AG04450 (cell line): ENCODE data around the gene ADAMTS2. TPM values are rescaled to one million over a fixed set of nuclear protein-coding genes. Genes with fewer than 3 reads are reported as not detected.

Experiments used
- CTCF ChIA-PET: fragments of 300-600, 350-600 bp; formaldehyde crosslinking; extraction: SDS; loops from one replicate; lab custom pipeline; 2022; ENCODE audit warnings: antibody characterized with exemption, inconsistent platforms; lab: Charles Lee
- POLR2A ChIA-PET: fragments of 350-600 bp; formaldehyde crosslinking; extraction: SDS; loops from one replicate; lab custom pipeline; 2021; ENCODE audit warnings: antibody characterized with exemption, inconsistent platforms; lab: Yijun Ruan, JAX
- DNase-seq: peaks from one replicate; pipeline ENCODE4 v3.0.0-alpha.2; 2011; ENCODE audit warnings: low read depth, low spot score
- H3K27ac ChIP-seq: one replicate; pipeline ENCODE4 v1.5.1; 2012; ENCODE audit warnings: low read depth, low read length, control low read depth
- H3K27me3 ChIP-seq: one replicate; pipeline ENCODE4 v1.6.0; 2012; ENCODE audit warnings: low read length; ENCODE audit not compliant: control insufficient read depth, insufficient read depth
- H3K4me3 ChIP-seq: 2 replicates; pipeline ENCODE4 v1.5.1; 2011; ENCODE audit warnings: mild to moderate bottlenecking, low read depth, low read length, control low read depth
- H3K9me3 ChIP-seq: 2 replicates; pipeline ENCODE4 v1.5.1; 2012; ENCODE audit warnings: low read length; ENCODE audit not compliant: control insufficient read depth, insufficient read depth
- polyA plus RNA-seq: library from polyadenylated mRNA; depleted of rRNA; stranded (reverse); fragments of >200 nt; gene quantifications from 2 replicates; pipeline ENCODE4 v1.2.3, GENCODE V29; 2011
- TF ChIP-seq, protein P1 (sequence below): IDR thresholded peaks from 2 replicates; pipeline ENCODE4 v1.5.1; 2011; ENCODE audit warnings: low read depth, low read length, control low read depth, inconsistent platforms

The ADAMTS2 gene
- polyA plus RNA-seq, 1 experiment = 22.6 TPM

DNA sequence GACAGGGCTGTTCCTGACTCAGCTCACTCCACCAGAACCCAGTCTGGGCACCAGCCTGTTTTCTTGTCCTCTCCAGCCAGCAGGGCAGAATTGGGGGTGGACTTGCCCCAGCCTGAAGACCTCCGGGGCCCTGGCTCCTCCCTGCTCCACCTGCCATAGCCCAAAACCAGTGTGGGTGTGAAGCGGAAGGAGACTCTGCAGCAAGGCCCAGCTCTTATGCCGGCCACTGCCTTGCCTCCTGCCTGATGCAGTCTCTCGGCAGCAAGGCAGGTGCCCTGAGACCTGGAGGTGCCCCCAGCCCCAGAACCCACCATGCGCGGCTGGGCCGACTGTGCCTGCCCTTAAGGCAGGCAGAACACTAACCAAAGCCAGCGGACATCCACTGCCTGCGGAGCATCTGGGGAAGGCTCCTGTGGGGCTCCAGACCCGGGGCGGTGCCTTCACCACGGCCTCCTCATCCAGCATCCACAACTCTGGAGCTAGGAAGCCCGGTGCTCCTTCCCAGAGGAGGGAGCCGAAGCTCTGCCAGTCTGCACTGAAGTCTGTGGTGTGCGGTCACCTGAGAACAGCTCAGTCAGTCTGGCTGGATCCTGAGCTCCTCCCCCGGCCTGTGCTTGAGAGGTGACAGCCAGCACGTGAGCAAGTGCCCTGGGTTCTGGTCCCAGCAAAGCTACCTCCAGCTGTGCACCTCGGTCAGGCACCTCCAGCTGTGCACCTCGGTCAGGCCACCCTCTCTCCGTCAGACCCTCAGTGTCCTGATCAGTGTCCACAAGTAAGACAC lies 116.7 kb downstream of the ADAMTS2 start:
- peaks cover 20% of the 10 kb centered on the region for H3K9me3 ChIP-seq
- ChIA-PET CTCF (interaction anchor here (1.0 kb wide), 1 partner anchor 115 kb away, joined by 3 read pairs; no protein-coding TSS in a partner anchor), POLR2A (no interaction called here)
- DNase-seq = no peak
- H3K27ac ChIP-seq = no peak overlapping the region
- H3K27me3 ChIP-seq = no peaks in the 10 kb centered on the region
- TF ChIP-seq, protein P1, sequence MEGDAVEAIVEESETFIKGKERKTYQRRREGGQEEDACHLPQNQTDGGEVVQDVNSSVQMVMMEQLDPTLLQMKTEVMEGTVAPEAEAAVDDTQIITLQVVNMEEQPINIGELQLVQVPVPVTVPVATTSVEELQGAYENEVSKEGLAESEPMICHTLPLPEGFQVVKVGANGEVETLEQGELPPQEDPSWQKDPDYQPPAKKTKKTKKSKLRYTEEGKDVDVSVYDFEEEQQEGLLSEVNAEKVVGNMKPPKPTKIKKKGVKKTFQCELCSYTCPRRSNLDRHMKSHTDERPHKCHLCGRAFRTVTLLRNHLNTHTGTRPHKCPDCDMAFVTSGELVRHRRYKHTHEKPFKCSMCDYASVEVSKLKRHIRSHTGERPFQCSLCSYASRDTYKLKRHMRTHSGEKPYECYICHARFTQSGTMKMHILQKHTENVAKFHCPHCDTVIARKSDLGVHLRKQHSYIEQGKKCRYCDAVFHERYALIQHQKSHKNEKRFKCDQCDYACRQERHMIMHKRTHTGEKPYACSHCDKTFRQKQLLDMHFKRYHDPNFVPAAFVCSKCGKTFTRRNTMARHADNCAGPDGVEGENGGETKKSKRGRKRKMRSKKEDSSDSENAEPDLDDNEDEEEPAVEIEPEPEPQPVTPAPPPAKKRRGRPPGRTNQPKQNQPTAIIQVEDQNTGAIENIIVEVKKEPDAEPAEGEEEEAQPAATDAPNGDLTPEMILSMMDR = no peak
- no peak overlapping the region for H3K4me3 ChIP-seq

- ChIA-PET CTCF (interaction anchor here (0.5 to 1.0 kb wide), 2 partner anchors 26 to 116 kb away, joined by 3 to 6 read pairs; no protein-coding TSS in a partner anchor), POLR2A (no interaction called here)
- Histone ChIP-seq H3K27ac (no peak overlapping the region), H3K27me3 (no peaks in the 10 kb centered on the region), H3K9me3 (peaks cover 20% of the 10 kb centered on the region), H3K4me3 (no peak overlapping the region)
- TF ChIP-seq, protein P1 = no peak
- DNase-seq = no peak
Observed at GRCh38 chr5:179227580-179228311, 117.5 kb downstream of the ADAMTS2 start.

GRCh38 chr5:179227229-179227579 lies 118.1 kb downstream of the ADAMTS2 start:
- no peak overlapping the region for H3K27ac ChIP-seq
- POLR2A ChIA-PET = no interaction called here
- H3K27me3 ChIP-seq = no peaks in the 10 kb centered on the region
- DNase-seq = no peak
- TF ChIP-seq, protein P1 = no peak
- H3K4me3 ChIP-seq = no peak overlapping the region
- CTCF ChIA-PET = interaction anchor here (0.5 to 1.0 kb wide), 2 partner anchors 26 to 117 kb away, joined by 3 to 6 read pairs; no protein-coding TSS in a partner anchor
- peaks cover 20% of the 10 kb centered on the region for H3K9me3 ChIP-seq

DNA sequence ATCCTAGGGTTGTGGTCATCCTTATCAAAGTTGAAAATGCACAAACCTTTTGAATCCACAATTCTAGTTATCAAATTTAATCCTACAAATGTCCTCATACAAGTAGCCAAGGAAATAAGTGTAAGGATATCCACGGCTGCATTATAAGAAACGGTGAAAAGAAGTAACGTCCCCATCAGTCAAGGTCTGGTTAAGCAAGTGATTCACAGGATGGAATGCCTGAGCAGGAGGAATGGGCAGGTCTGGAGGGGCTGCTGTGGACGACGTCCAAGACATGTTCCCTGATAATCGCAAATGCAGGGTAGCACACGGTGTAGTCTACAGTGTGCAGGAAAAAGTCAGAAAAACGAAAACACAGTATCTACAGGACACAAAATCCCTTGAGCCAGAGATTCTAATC lies 118.6 kb downstream of the ADAMTS2 start:
- DNase-seq = no peak
- POLR2A ChIA-PET = no interaction called here
- H3K27ac ChIP-seq = no peak overlapping the region
- H3K27me3 ChIP-seq = no peaks in the 10 kb centered on the region
- CTCF ChIA-PET = no interaction called here
- peaks cover 20% of the 10 kb centered on the region for H3K9me3 ChIP-seq
- TF ChIP-seq, protein P1 = no peak
- no peak overlapping the region for H3K4me3 ChIP-seq

- no peak for DNase-seq
- TF ChIP-seq, protein P1 = no peak
- POLR2A ChIA-PET = no interaction called here
- H3K27ac ChIP-seq = no peak overlapping the region
- no peaks in the 10 kb centered on the region for H3K27me3 ChIP-seq
- CTCF ChIA-PET = interaction anchor here (0.7 kb wide), 1 partner anchor 82 kb away, joined by 3 read pairs; no protein-coding TSS in a partner anchor
- peaks cover 20% of the 10 kb centered on the region for H3K9me3 ChIP-seq
- no peak overlapping the region for H3K4me3 ChIP-seq
Observed at GRCh38 chr5:179225387-179225786, 119.9 kb downstream of the ADAMTS2 start.
